Measurements from ENCODE around the gene KANK4. TPM values are rescaled to one million over a fixed set of nuclear protein-coding genes. Genes with fewer than 3 reads are reported as not detected.

KANK4 gene
- total and polyA plus RNA-seq, 2 of the 8 experiments (the other 6 are each of a cell fraction or from before 2014, with no cell fraction given): 0.22 to 0.26 TPM

DNA sequence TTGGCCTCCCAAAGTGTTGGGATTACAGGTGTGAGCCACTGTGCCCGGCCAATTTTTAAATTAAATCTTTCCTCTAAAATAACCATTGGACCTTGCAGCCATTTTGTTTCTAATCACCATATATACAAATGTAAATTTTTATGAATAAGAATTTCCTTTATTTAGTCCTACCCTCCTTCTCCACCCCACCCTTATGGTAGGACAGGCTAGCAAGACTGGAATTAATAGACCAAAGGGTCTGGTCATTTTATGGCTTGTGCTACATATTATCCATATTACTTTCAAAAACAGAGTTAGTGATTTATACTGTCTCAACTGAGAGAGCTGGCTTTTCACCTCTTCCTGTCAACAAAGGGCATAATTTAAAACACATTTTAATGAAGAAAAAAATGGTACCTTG lies 98.1 kb downstream of the KANK4 start:
- Histone ChIP-seq H3K27ac (ENCODE audit: low read depth, low read length) (no peak overlapping the region), H3K4me1 (replicated peaks in 1 of 4; ENCODE audit: control insufficient read depth in 3 of 4, insufficient read depth in 4 of 4, low read length in 3 of 4) (no peaks in the 10 kb centered on the region), H3K23me2 (ENCODE audit: low read depth, low read length) (no peaks in the 10 kb centered on the region), H2AFZ (ENCODE audit: low read length) (no peak overlapping the region), H3K4me3 (ENCODE audit: extremely low read depth in 1 of 4, insufficient read depth in 2 of 4, low read depth in 3 of 4, low read length in 4 of 4) (no peak overlapping the region), H3K56ac (replicated peaks; ENCODE audit: insufficient read length, low read depth, low read length) (no peak overlapping the region), H4K91ac (replicated peaks; ENCODE audit: insufficient read length, low read length) (no peak overlapping the region), H3K9ac (replicated peaks in 1 of 4; ENCODE audit: extremely low read depth in 1 of 4, low read depth in 3 of 4, low read length in 3 of 4) (no peak overlapping the region), H2BK5ac (ENCODE audit: low read depth, low read length) (no peak overlapping the region), H3K27me3 (replicated peaks in 1 of 4; ENCODE audit: control insufficient read depth in 3 of 4, extremely low read depth in 1 of 4, insufficient read depth in 3 of 4, low read length in 3 of 4) (no peaks in the 10 kb centered on the region), H3K4me2 (ENCODE audit: insufficient read depth in 1 of 2, low read depth in 2 of 2, low read length in 2 of 2) (no peak overlapping the region), H2BK15ac (ENCODE audit: low read length) (no peak overlapping the region), H3K79me1 (ENCODE audit: low read depth, low read length) (peaks cover 3% of the 10 kb centered on the region; the same call in 1 of the 2 replicates), H2BK12ac (ENCODE audit: low read depth, low read length) (no peak overlapping the region), H3K4ac (replicated peaks; ENCODE audit: insufficient read length, low read depth, low read length) (no peak overlapping the region), H2AK5ac (ENCODE audit: low read depth, low read length) (no peak overlapping the region), H3K14ac (ENCODE audit: insufficient read length) (no peak overlapping the region), H2BK20ac (ENCODE audit: low read length) (no peak overlapping the region), H3K23ac (ENCODE audit: insufficient read length) (no peak overlapping the region), H3K9me3 (ENCODE audit: insufficient read depth in 2 of 2, low read depth in 1 of 2, low read length in 1 of 2) (no peaks in the 10 kb centered on the region; a peak in 1 of 4 replicates), H3K79me2 (ENCODE audit: control insufficient read depth in 1 of 2, insufficient read depth in 2 of 2, low read length in 2 of 2) (peaks cover 0 to 6% of the 10 kb centered on the region in 2 experiments; a peak in 2 of 4 replicates), H2BK120ac (replicated peaks; ENCODE audit: low read depth, low read length) (no peak overlapping the region), H3K36me3 (ENCODE audit: control insufficient read depth in 2 of 4, insufficient read depth in 4 of 4, low read length in 3 of 4) (peaks cover under 1 to 34% (median 12%) of the 10 kb centered on the region in 4 experiments; a peak in 7 of 8 replicates), H4K5ac (ENCODE audit: insufficient read length, low read depth, low read length) (no peak overlapping the region), H4K20me1 (replicated peaks in 1 of 2; ENCODE audit: control insufficient read depth in 1 of 2, insufficient read depth in 2 of 2, low read length in 2 of 2) (no peaks in the 10 kb centered on the region), H3K18ac (ENCODE audit: extremely low read depth, low read length) (no peak overlapping the region), H4K8ac (ENCODE audit: extremely low read depth, insufficient read depth, low read length) (no peak overlapping the region)
- TF ChIP-seq NANOG (IDR thresholded peaks at IDR 0.05; ENCODE audit: insufficient read depth, low read depth, low read length, poor library complexity, severe bottlenecking): no peak
- no peak for TF ChIP-seq SIRT6 (IDR thresholded peaks at IDR 0.05; ENCODE audit: low read length)
- TF ChIP-seq TBP (IDR thresholded peaks at IDR 0.05; ENCODE audit: low read depth, low read length): no peak
- TF ChIP-seq SP2 (IDR thresholded peaks at IDR 0.05; ENCODE audit: low read length): no peak
- TF ChIP-seq BRCA1 (IDR thresholded peaks at IDR 0.05; ENCODE audit: low read depth, low read length): no peak
- TF ChIP-seq POLR2A (IDR thresholded peaks at IDR 0.05; ENCODE audit: control extremely low read depth in 1 of 2, low read depth in 2 of 2, low read length in 2 of 2): no peak
- 100% methylated on average over 1 of the region's 1 CpG; no CpG with 5 or more reads in 1 of the 2 experiments for WGBS, 2 experiments (ENCODE audit: extremely low coverage in 1 of 2, insufficient coverage in 1 of 2, insufficient read length in 1 of 2, insufficient replicate concordance in 2 of 2, low coverage in 1 of 2, low lambda C conversion rate in 2 of 2, missing lambda C conversion rate in 1 of 2)
- ChIA-PET POLR2A (ENCODE audit: partially characterized antibody) (interaction anchor here (0.6 to 11.7 kb wide), 8 partner anchors 8 to 1121 kb away, joined by 3 to 82 read pairs (median 8); no protein-coding TSS in a partner anchor), CTCF (ENCODE audit: partially characterized antibody) (interaction anchor here (0.9 to 1.0 kb wide), 2 partner anchors 9 to 186 kb away, joined by 3 to 4 read pairs; no protein-coding TSS in a partner anchor)
- no peak for FAIRE-seq
- no peak for DNase-seq (ENCODE audit: low read depth in 1 of 2, low spot score in 2 of 2)

All from H1 (cell line).